Cortex of kidney (tissue), 1 donor: ENCODE data around the gene GRIA1.

Experiments used
- DNase-seq: peaks from one replicate; lab custom pipeline; 2025; lab: John Stamatoyannopoulos, UW

GRIA1 gene

DNA sequence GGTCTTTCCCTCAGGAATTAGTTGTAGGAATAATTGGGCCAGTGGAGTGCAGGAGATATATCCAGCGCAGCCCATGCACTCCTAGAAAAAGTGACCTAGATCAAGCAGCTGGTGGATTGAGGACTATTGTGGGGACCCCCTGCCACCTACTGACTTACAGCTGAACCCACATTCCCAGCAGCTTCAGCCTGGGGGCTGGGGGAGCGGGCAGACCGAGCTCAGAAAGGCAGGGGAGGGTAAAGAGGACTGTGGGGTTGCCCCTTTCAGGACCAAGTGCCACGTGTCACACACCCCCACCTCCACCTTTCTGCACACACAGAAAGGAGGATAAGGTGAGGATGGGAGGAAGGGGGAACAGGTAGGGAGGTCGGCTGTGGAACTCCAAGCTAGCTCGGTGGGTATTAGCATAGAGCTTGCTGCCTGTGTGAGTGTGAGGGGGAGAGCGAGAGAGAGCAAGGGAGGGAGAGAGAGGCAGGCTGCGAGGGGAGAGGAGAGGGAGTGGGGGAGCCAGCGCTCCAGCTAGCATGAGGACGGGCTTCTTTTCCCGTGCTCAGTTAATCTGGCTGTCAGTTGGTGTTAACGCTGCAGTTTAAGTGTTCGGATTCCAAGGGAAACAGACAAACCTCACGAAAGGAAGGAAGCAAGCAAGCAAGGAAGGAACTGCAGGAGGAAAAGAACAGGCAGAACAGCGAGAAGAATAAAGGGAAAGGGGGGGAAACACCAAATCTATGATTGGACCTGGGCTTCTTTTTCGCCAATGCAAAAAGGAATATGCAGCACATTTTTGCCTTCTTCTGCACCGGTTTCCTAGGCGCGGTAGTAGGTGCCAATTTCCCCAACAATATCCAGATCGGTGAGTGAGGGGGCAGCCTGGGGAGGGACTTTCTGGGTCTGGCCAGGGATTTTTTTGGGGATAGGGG lies at the start of gene GRIA1:
Gene GRIA1, plus strand, starts transcription at position 553 of the 920 bp plus-strand sequence.
- no peak for DNase-seq

DNA sequence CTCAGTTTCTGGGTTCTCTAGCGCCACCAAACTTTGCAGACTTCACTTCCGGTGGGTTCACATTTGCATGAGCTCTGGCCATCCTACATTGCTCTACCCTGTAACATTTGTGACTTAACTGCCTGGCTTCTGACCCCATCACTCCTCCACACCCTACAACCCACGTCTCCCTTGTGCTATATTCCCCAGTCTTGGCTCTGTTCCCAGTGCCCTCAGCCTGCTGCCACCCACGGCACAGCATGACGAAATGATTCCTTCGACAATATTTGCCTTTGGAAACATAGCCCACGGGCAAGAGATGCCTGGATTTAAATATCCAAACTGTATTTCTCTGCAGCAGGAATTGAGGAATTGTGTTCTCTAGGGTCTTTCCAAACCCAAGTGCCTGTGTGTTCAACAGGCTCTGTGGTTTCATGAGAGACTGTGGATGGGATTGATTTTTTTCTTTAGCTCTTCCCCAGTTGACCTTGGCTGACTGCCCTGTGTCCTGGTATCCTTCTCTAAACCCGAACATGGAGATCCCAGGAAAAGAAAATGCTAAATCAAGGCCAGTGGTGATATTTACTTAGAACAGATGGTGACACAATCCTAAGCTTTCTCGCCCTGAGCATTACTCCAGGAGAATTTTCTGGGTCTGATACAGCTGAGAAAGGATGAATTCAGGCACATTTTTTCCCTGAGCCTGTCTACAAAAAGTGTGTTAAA lies 44.4 kb upstream of the GRIA1 start:
- no peak for DNase-seq

DNA sequence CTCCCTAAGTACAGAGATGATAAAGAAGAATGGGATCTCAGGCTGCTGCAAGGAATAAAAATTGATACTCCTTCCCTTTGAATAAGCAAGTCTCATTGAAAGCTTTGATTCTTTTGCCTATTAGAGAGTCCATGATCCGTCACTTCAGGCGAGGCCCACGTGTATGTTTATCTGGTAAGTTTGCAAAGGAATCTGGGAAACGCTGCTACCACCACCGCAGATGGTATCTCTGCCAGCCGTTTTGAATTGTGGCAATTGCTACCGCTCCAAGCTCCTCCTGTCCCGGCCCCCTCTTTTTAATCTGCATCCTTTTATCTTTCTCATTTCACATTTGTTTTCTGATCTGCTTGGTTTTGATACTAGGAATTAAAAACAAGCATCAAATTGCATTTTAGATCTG lies 42.9 kb upstream of the GRIA1 start:
- DNase-seq = no peak

DNA sequence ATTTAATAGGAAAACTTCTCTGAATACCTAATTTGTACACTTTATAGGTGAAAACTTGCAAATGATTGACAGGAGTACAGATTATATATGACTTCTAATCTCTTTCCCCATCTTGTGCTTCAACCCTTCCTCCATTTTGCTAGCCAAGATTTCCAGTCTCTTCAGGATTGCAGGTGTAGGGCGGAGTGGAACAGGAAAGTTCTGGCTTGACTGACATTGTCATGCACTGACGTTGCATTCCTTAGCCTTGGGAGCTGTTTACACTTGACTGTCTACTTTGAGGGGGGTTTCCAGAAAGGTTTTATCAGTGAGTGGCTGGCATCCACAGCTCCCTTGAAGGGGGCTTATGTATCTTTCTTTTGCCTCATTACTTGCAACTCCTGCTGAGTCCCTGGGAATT lies 34.1 kb upstream of the GRIA1 start:
- DNase-seq = no peak

DNA sequence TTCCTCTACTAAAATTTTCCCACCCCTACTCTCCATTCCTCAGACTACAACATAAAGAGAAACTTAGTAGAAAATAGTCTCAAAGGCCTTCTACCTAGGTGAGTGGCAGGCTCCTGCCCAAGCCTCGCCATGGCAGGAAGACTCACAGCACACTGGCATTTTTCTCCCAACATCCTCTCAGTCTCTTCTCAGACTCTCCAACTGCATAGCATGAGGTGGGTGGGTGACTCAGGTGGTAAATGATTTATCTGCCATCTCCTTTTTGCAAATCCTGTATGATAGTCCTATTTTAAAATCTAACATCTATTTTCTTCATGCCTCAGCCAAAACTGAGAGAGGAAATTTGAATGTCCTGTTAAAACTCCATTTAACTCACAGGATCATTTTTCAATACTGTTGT lies 33.5 kb upstream of the GRIA1 start:
- no peak for DNase-seq

DNA sequence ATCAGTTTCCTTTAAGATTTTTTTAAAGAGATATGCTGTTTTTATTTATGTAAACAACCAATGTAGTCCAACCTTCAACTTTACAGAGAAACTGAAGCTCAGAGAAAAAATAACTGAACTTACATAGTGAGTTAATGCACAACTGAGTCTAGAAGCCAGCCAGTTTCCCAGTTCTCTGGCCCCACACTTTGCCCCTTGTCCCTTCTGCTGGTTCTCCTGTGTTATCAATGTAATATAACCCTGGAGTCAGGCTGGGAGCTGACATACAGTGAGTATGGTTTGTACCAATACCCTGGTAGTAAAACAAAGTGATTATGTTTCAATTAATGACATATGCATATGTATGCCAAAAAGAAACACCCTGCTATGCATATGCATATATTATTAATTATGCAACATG lies 32.2 kb upstream of the GRIA1 start:
- DNase-seq = no peak

DNA sequence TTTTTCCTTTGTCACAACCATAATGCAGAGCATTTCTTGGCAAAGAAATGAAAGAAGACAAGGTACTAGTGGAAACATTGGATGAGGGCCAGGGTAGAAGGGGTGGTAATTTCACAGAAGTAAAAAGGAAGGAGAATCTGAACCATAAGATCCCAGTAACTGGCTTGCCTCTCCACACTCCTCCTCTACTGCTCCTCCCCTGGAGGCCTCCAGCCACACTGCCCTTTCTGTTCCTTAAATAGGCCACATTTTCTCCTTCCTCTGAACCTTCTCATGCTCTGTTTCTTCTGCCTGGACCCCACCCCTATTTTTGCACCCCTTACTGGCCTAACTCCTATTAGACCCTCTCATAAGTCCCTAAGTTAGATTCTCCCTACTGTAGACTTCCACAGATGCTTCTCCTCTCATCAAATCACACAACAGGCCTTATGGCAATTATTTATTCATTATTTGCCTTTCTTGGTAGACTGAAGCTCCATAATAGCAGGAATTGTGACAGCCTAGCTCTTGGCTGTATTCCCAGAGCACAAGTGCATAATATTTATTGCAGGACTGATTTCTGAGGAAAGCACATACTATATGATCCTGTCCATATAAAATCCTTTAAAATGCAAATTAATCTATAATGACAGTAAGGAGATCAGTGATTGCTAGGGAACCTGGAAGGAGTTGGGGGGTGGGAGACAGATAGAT lies 31.3 kb upstream of the GRIA1 start:
- DNase-seq = no peak

DNA sequence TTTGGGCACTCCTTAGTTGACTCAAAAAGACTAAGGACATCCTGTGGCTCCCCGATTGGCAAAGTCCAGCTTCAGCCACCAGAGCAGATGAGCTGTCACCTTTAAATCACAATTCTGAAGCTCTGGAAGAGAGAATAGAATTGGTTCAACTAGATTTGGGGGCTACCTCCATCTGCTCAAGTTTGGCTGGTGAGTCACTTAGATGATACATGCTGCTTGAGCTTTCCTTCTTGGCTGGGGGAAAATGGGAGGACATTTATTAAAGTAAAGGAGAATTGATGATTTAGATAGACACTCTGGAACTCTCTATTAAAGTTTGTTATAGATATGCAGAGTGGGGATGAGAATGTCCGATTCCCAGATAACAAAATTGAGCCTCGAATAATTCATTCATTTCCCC lies 30.0 kb upstream of the GRIA1 start:
- DNase-seq = no peak

DNA sequence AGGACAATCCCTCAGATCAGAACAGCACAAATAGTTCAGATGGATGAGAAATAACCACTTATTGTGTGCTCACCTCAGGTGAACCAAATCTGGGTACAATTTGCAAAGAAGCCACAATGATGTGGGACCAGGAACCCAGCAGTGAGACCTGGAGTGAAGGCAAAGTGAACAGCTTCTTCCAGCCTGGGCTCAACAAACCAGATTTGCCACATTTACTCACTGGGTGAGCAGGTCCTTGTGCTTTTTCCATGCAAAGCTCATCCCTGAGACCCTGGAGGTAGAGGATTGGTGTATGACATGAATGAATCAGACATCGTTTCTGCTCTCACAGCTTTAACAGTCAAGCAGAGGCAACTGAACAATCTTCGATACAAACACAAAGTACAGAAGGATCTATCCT lies 29.1 kb upstream of the GRIA1 start:
- DNase-seq = no peak

DNA sequence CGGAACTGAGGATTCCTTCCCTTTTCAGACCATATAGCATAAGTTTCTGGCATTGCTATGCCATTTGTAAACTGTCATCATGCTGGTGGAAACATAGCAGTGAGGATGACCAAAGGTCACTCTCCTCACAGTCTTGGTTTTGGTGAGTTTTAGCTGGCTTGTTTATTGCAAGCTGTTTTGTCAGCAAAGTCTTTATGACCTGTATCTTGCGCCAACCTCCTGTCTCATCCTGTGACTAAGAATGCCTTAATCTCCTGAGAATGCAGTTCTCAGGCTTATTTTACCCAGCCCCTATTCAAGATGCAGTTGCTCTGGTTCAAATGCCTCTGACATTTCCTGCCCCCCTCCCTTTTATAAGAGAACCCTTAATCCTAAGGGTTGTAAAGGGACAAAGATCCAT lies 26.7 kb upstream of the GRIA1 start:
- no peak for DNase-seq

DNA sequence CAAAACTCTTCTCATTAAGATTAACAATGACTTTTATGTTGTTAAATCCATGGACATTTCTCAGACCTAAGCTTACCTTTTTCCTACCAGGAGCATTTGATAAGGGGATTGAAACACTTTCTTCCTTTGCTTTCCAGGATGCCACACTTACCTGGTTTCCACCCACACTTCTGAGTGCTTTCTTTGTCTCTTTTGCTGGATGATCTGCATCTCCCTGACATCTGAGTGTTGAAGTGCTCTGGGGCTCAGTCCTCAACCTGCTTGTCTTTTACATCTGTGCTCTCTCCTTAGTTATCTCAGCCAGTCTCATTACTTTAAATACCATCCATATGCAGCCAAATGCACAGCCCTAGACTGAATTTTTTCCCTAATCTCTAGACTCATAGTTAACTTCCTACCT lies 22.9 kb upstream of the GRIA1 start:
- no peak for DNase-seq

DNA sequence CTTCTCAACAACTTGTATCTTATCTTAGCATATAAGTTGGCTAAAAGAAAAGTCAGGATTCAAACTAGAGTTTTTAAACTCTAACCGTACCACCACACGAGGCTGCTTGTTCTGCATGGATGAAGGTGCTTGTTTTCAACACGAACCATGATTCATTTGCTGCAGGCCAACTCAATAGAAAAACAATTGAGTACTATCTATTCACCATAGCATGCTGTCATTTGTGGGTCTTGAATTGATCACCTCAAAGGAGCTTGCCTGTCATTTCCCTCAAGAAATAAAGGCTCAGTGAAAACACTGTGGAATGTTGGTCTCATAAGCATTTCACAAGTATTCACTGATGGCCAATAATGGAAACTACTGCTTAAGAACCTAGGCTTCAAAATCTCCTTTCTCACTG lies 21.0 kb upstream of the GRIA1 start:
- DNase-seq = no peak

DNA sequence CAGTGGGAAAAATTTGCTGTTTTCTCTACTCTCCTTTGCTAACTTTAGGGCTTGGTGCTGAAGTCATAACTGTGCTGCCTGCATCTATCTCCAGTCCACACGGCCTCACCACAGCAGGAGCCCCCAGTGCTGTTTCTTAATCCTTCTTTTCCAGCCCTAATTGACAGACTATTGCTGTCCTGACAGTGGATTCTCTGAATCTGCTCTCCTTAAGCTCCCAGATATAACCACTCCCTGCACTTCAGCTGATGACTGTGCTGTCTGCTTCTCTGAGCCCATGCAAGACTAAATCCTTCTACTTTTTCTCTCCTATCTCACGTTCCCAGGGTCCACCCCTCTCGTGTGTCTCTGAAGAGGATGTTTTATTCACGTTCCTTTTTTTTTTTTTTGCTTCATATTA lies 19.7 kb upstream of the GRIA1 start:
- no peak for DNase-seq

DNA sequence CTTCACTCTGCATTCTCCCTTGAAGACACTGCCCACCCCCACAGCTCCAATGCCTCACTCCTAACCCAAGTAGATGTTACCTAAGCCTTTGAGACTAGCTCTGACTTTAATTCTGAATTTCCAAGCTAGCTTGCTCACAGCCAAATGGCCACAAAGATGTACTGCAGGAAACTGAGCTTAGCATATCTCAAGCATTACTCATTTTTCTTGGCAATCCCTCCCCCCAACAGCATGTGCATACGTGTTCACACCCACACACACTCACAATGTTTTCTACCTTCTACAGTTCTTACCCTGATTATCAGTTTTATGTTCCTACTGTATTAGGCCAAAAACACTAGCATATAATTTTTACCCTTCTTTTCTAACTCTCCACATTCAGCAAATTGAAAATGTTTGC lies 13.7 kb upstream of the GRIA1 start:
- no peak for DNase-seq

DNA sequence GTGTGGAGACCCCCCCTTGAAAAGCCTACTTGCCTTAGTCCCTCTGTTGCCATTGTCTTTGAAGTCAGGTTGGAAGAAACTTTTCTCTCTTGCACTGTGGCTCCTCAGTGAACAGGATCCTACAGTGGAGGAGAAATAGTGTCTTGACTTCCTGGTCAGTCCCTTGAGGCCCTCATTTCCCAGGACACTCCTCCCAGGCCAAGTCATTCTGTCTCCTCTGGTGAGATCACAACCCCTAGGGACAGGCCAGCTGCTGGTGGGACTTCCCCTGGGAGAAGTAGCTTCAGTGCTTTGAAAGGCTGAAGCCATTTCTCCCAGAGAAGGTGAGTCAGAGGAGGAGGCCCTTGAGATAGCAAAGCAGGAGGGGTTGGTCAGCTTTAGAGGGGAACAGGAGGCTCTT lies 10.1 kb upstream of the GRIA1 start:
- no peak for DNase-seq

DNA sequence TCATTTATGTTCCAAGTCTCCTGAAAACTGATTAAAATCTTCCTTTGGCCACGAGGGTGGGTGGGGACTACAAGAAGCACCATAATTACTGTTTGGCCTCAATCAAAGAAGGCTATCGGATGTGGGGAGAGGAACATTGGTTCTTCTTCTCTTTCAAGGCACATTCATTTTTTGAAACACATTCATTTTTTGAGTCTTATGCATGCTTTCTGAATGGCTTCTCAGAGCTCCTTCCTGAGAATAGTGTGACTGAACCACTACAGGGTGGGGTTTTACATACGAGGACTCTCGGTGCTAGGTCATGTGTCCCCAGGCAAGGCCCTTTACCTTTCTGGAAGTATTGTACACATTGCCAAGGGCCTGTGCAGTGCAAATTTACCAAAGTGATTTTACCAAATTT lies 7.0 kb upstream of the GRIA1 start:
- DNase-seq = no peak

DNA sequence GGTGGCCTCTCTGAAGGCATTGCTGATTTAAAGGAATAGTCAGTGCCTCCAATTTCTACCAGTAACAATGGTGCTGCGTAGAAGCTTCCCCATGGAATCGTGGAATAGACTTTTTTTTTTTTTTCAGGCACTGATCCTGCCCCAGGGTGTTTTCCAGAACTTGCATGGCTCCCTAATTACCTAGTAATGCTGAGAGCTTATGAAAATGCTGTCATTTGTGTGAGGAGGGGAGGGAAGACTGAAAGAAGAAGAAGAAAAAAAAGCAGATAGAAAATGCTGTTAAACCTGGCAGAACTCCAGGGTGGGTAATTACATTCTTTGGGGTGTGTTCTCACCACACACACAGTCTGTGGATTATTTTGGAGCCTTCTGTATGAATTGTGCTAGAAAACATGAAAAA lies 4.8 kb upstream of the GRIA1 start:
- no peak for DNase-seq

DNA sequence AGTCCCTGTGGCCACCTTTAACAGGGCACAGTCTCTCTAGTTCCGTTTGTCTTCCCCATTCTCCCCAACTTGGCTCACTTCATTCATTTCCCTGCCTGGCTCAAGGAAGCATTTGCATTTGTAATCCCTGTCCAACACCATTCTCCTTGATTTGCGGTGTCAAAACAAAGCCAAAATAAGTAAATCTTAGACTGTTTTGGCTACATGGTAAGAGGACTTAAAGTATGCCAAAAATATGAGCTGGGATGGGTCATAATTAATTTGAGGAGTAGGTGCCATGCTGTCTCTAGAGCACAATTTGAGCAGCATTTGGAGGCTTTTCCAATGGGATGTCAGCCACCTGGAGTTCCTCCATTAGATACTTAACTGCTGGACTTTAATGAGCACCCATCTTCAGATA lies 3.7 kb upstream of the GRIA1 start:
- no peak for DNase-seq

DNA sequence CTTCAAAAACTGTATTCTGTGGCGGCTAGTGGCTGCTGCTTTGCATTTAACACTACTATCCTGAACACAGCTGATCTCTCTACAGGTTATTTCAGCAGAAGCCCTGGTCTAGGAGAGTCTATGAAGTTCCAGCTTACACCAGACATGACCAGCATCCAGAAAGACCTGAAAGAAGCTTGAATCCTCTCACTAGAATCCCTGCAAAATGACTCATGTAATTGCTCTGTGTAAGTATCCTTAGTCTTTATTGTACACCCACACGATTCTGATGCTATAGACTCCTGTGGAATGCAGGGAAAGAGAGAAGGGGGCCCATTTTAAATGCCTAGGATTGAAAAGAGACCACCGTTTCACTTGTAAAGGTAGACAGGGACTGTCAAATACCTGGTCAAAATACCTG lies 859 bp upstream of the GRIA1 start:
- no peak for DNase-seq

DNA sequence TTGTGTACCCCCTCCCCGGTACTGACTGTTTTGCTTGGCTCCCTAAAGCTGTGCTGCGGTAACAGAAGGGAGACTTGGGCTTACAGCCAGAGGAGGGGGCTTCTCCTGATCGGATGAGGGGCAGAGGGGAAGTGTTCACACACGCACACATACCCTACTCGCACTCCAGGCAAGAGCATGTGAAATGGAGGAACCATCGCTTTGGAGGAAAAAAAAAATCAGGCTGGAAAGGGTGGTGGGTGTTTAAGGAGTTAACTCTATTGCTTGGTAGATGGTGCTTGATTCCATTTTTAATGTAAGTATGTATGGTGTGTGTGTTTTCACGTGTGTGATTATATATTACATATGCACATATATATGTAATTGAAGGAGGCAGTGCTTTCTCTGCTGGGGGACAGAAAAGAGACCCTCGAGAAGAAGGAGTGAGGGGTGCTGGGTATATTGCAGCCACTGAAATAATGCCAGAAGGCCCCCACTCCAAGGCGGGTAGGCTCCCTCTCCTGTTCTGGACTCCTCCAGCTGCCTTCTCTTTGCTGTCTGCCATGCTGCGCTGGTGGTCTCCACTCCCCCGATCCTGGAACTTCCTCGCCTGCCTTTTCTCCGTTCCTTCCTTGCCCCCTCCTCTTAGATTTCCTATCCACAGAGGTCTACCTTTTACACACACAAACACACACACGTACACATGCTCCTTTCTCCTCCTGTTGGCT lies 721 bp downstream of the GRIA1 start:
- DNase-seq = no peak

DNA sequence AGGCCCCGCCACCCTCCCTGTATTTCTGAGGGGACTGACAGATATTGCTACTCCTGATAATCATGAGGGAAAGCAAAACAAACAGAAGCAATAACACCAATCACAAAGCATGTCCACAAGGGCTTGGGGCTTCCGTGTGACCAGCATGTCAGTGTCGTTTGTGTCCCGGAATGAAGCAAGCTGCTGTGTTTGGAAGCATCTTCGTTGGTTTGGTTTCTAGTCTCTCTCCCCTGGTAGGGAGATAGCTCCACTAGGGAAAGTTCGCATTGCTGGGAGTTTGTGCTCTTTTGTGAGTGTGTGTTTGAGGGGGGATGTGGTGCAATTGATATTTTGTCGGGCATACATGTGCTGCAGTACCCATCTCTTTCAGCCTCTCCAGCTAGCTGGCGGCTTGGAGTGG lies 1.4 kb downstream of the GRIA1 start:
- no peak for DNase-seq

DNA sequence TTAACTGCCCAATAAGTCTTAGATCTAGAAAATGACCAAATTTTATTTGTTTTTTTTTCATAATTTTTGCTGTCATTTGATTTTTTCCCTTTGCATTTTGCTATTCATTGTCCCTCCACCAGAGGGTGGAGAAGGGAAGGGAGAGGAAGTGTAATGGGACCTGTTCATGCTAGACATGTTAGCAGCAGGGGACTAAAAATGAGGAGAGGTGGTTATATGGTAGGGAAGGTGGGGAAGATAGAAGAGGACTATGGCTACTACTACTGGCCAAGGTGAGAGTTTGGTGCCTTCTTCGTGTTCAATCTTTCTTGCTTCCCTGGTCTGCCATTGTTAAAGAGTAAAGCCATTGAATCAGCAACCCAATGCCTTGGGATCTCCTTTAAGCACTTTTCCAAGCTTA lies 6.4 kb downstream of the GRIA1 start:
- DNase-seq = no peak
